K562 (cell line): Measurements from ENCODE around the gene ETV2. TPM values are rescaled to one million over a fixed set of nuclear protein-coding genes. Genes with fewer than 3 reads are reported as not detected.

ENCODE experiments used
- CBFB ChIP-seq: sonication (generic); formaldehyde crosslinking; IDR thresholded peaks from 2 replicates; pipeline ENCODE4 v1.4.0; 2020; ENCODE audit warnings: mild to moderate bottlenecking, missing genetic modification reagents
- CBX2 ChIP-seq: fragments of 200-600 bp; sonication (generic); IDR thresholded peaks from one replicate; pipeline ENCODE4 v1.6.1; 2012; ENCODE audit warnings: mild to moderate bottlenecking, low read length, inconsistent platforms; ENCODE audit not compliant: insufficient read depth, poor library complexity, severe bottlenecking
- ELF1 ChIP-seq: fragments of 200-800 bp; sonication (Bioruptor generic); IDR thresholded peaks from 2 replicates; pipeline ENCODE4 v1.6.1; 2016; ENCODE audit warnings: missing genetic modification characterization, missing compliant biosample characterization
- HES1 ChIP-seq: fragments of 450-650 bp; IDR thresholded peaks from 2 replicates; pipeline ENCODE4 v1.6.1; 2016; ENCODE audit warnings: low read depth, mild to moderate bottlenecking, moderate library complexity
- HNRNPUL1 ChIP-seq: fragments of 200-400 bp; formaldehyde crosslinking; IDR thresholded peaks from 2 replicates; pipeline ENCODE4 v1.6.1; 2017; ENCODE audit warnings: low read length
- LARP7 ChIP-seq: fragments of 450-650 bp; IDR thresholded peaks from 2 replicates; pipeline ENCODE4 v1.6.1; 2016
- RB1 ChIP-seq: fragments of 450-650 bp; IDR thresholded peaks from 2 replicates; pipeline ENCODE4 v1.6.1; 2017; ENCODE audit warnings: low read depth, mild to moderate bottlenecking
- SP1 ChIP-seq: sonication (generic); formaldehyde crosslinking; IDR thresholded peaks from 2 replicates; pipeline ENCODE4 v1.8.1; 2022; ENCODE audit warnings: mild to moderate bottlenecking, missing genetic modification reagents
- SREBF1 ChIP-seq: fragments of 150-350 bp; IDR thresholded peaks from 2 replicates; pipeline ENCODE4 v1.6.1; 2014; ENCODE audit warnings: antibody characterized with exemption, low read depth, low read length, borderline replicate concordance
- YY1 ChIP-seq, 3 experiments: IDR thresholded peaks; 2 replicates each; pipeline ENCODE4 v1.6.1; 2011; ENCODE audit warnings: low read length in 2 of 3, mild to moderate bottlenecking in 2 of 3, moderate library complexity in 2 of 3, borderline replicate concordance in 1 of 3, control low read depth in 1 of 3, low read depth in 1 of 3; ENCODE audit not compliant: insufficient read depth in 3 of 3, insufficient replicate concordance in 2 of 3, control insufficient read depth in 1 of 3, insufficient read length in 1 of 3; ENCODE audit errors: extremely low read depth in 1 of 3
- ZBTB43 ChIP-seq: sonication (generic); formaldehyde crosslinking; IDR thresholded peaks from 2 replicates; pipeline ENCODE4 v1.8.0; 2023; ENCODE audit warnings: mild to moderate bottlenecking, missing genetic modification reagents
- ZNF318 ChIP-seq, 2 experiments: fragments of 450-650 bp; IDR thresholded peaks; 2 replicates each; pipeline ENCODE4 v1.6.1; 2016; ENCODE audit warnings: mild to moderate bottlenecking in 2 of 2, borderline replicate concordance in 1 of 2, low read depth in 1 of 2, moderate library complexity in 1 of 2
- ZNF449 ChIP-seq: fragments of 250-450 bp; sonication (Bioruptor Pico); IDR thresholded peaks from 2 replicates; pipeline ENCODE4 v1.8.0; 2022; ENCODE audit warnings: moderate library complexity, mild to moderate bottlenecking, inconsistent platforms
- ZNF79 ChIP-seq: fragments of 250-450 bp; sonication (Bioruptor Pico); IDR thresholded peaks from 2 replicates; pipeline ENCODE4 v1.4.0; 2020; ENCODE audit warnings: low read depth, mild to moderate bottlenecking, moderate library complexity
- polyA plus RNA-seq, 8 experiments: library from polyadenylated mRNA; depleted of rRNA in 4 of 8; stranded (reverse) in 5 of 8; unstranded in 3 of 8; fragments of >200 nt; fragmentation: Nextera tagmentation in 2 of 8; fragmentation: Illumina TruSeq in 1 of 8; extraction: Ambion mirVana in 2 of 8; extraction: Trizol in 1 of 8; gene quantifications; 2 replicates each; pipeline versions ENCODE4 v1.2.1 to v1.2.3, GENCODE V29; 2011 to 2014; ENCODE audit warnings: inconsistent platforms in 1 of 8, missing spikeins in 1 of 8
- total RNA-seq, 7 experiments: library from RNA; depleted of rRNA in 6 of 7; stranded (reverse); fragments of >200 nt in 6 of 7; fragmentation: Illumina TruSeq in 2 of 7; extraction: Trizol in 2 of 7; gene quantifications; 2 replicates each; pipeline versions ENCODE4 v1.2.1 to v1.2.3, GENCODE V29; 2011 to 2021; ENCODE audit warnings: low replicate concordance in 1 of 7

ETV2 gene
- total and polyA plus RNA-seq, 9 of the 15 experiments (the other 6 are each of a cell fraction or from before 2014, with no cell fraction given), result 0.11 to 3.7 (median 0.55) TPM

GRCh38 chr19:35612559-35613321 lies 28.8 kb upstream of the ETV2 start, which contains the start of gene HAUS5 (continued):
- no peak for TF ChIP-seq ZBTB43 (CRISPR knock-in tag)
- no peak for TF ChIP-seq LARP7
- TF ChIP-seq HES1, result peak; percentile 52; the same call in 1 of the 2 replicates
- peak; percentile 32 to 87 (median 78) for TF ChIP-seq YY1 (IDR thresholded peaks at IDR 0.05; ENCODE audit: borderline replicate concordance in 1 of 3, control insufficient read depth in 1 of 3, extremely low read depth in 1 of 3, insufficient read depth in 3 of 3, insufficient read length in 1 of 3, insufficient replicate concordance in 2 of 3, low read depth in 1 of 3, low read length in 2 of 3)
- peak; percentile 73 for TF ChIP-seq SP1 (CRISPR knock-in tag)
- TF ChIP-seq ELF1 (tag), result peak; percentile 33; the same call in 1 of the 2 replicates
- TF ChIP-seq RB1, result peak; percentile 100
- TF ChIP-seq ZNF318 (IDR thresholded peaks at IDR 0.05; ENCODE audit: borderline replicate concordance in 1 of 2, low read depth in 1 of 2), result no peak
- no peak for TF ChIP-seq CBX2
- peak; percentile 82; the same call in 1 of the 2 replicates for TF ChIP-seq ZNF449 (CRISPR knock-in tag)
- TF ChIP-seq ZNF79 (CRISPR knock-in tag), result 0 out of 2 replicates have a peak, but pooled peaks have one; percentile 32
- TF ChIP-seq CBFB (CRISPR knock-in tag), result no peak
- no peak for TF ChIP-seq SREBF1
- no peak for TF ChIP-seq HNRNPUL1
